HG02973 (cell line): ENCODE data around the gene NFIX.

Experiments used
- ATAC-seq: cut with Tn5 transposase; IDR thresholded peaks from one replicate; pipeline ENCODE4 v1.9.1; 2021; ENCODE audit warnings: moderate library complexity; ENCODE audit not compliant: unreplicated experiment

Gene NFIX

GRCh38 chr19:13120031-13120430 lies 124.8 kb downstream of the NFIX start:
- ATAC-seq: no peak

- ATAC-seq: no peak
These were observed 125.5 kb downstream of the NFIX start for GRCh38 chr19:13120817-13121216.

- ATAC-seq: no peak
These were observed 126.4 kb downstream of the NFIX start for GRCh38 chr19:13121551-13122274.

- ATAC-seq: no peak
These were observed 127.1 kb downstream of the NFIX start for GRCh38 chr19:13122275-13122878.

GRCh38 chr19:13122980-13123957 lies 128.0 kb downstream of the NFIX start:
- no peak for ATAC-seq

- ATAC-seq: no peak
These were observed 131.8 kb downstream of the NFIX start for GRCh38 chr19:13127051-13127450.

GRCh38 chr19:13127811-13128575 lies 132.7 kb downstream of the NFIX start:
- no peak for ATAC-seq

GRCh38 chr19:13128583-13128982 lies 133.3 kb downstream of the NFIX start:
- ATAC-seq: no peak

GRCh38 chr19:13129384-13129783 lies 134.1 kb downstream of the NFIX start:
- no peak for ATAC-seq

- no peak for ATAC-seq
These were observed 135.7 kb downstream of the NFIX start for GRCh38 chr19:13130886-13131490.

- ATAC-seq: no peak
These were observed 137.4 kb downstream of the NFIX start for GRCh38 chr19:13132471-13133180.

GRCh38 chr19:13133241-13133870 lies 138.1 kb downstream of the NFIX start:
- no peak for ATAC-seq

- ATAC-seq: no peak
These were observed 139.4 kb downstream of the NFIX start for GRCh38 chr19:13134626-13135025.

GRCh38 chr19:13135068-13136062 lies 140.1 kb downstream of the NFIX start:
- no peak for ATAC-seq

- ATAC-seq: no peak
These were observed 142.1 kb downstream of the NFIX start for GRCh38 chr19:13137290-13137794.

- ATAC-seq: no peak
These were observed 143.1 kb downstream of the NFIX start for GRCh38 chr19:13138171-13138915.

GRCh38 chr19:13138916-13139198 lies 143.6 kb downstream of the NFIX start:
- ATAC-seq: no peak
